DND-41 (cell line): ENCODE data around the gene STPG3.

Source experiments
- ATAC-seq: fragments of 200-7000 bp; cut with Tn5 transposase; 3 replicates; pipeline ENCODE4 v1.9.1; 2021; ENCODE audit warnings: low read depth; ENCODE audit not compliant: insufficient read depth
- DNase-seq: peaks from one replicate; pipeline ENCODE4 v3.0.0-alpha.2; 2020
- H2AFZ ChIP-seq: 2 replicates; pipeline ENCODE4 v1.6.0; 2012; ENCODE audit warnings: low read depth, low read length
- H3K27ac ChIP-seq: 2 replicates; pipeline ENCODE4 v1.5.1; 2012; ENCODE audit warnings: low read length, inconsistent platforms
- H3K27me3 ChIP-seq: fragments of 200-600 bp; sonication (generic); 2 replicates; pipeline ENCODE4 v1.6.0; 2012; ENCODE audit warnings: low read length, mild to moderate bottlenecking, inconsistent platforms; ENCODE audit not compliant: insufficient read depth, poor library complexity
- H3K36me3 ChIP-seq: 2 replicates; pipeline ENCODE4 v1.5.1; 2012; ENCODE audit warnings: low read length, inconsistent platforms; ENCODE audit not compliant: insufficient read depth
- H3K4me1 ChIP-seq: 2 replicates; pipeline ENCODE4 v1.5.1; 2012; ENCODE audit warnings: mild to moderate bottlenecking, low read length; ENCODE audit not compliant: insufficient read depth
- H3K4me2 ChIP-seq: 2 replicates; pipeline ENCODE4 v1.6.0; 2012; ENCODE audit warnings: mild to moderate bottlenecking, moderate library complexity, low read length, inconsistent platforms; ENCODE audit not compliant: insufficient read depth
- H3K4me3 ChIP-seq, 2 experiments: fragments of 200-600 bp in 1 of 2; shearing (Covaris generic) in 1 of 2; 2 replicates each; pipeline ENCODE4 v1.5.1; 2012 to 2016; ENCODE audit warnings: inconsistent platforms in 2 of 2, low read length in 2 of 2, mild to moderate bottlenecking in 2 of 2, low read depth in 1 of 2, moderate library complexity in 1 of 2
- H3K79me2 ChIP-seq: 2 replicates; pipeline ENCODE4 v1.6.0; 2012; ENCODE audit warnings: low read length, inconsistent platforms; ENCODE audit not compliant: insufficient read depth
- H3K9ac ChIP-seq: 2 replicates; pipeline ENCODE4 v1.6.0; 2012; ENCODE audit warnings: low read depth, mild to moderate bottlenecking, inconsistent platforms, low read length, moderate library complexity
- H3K9me3 ChIP-seq: 2 replicates; pipeline ENCODE4 v1.5.1; 2012; ENCODE audit warnings: low read length, moderate library complexity, mild to moderate bottlenecking, inconsistent platforms; ENCODE audit not compliant: insufficient read depth, severe bottlenecking
- H4K20me1 ChIP-seq: 2 replicates; pipeline ENCODE4 v1.6.0; 2012; ENCODE audit warnings: low read length; ENCODE audit not compliant: insufficient read depth
- EZH2 ChIP-seq: IDR thresholded peaks from 3 replicates; pipeline ENCODE4 v1.6.1; 2012; ENCODE audit warnings: borderline replicate concordance, low read depth, mild to moderate bottlenecking, moderate library complexity, low read length, inconsistent platforms; ENCODE audit not compliant: severe bottlenecking
- TF ChIP-seq, protein P1 (sequence below): IDR thresholded peaks from 2 replicates; pipeline ENCODE4 v1.5.1; 2012; ENCODE audit warnings: borderline replicate concordance, low read length, moderate library complexity, mild to moderate bottlenecking; ENCODE audit not compliant: poor library complexity, severe bottlenecking; ENCODE audit errors: extremely low read depth

The STPG3 gene

GRCh38 chr9:137232510-137232909 is 18.6 kb upstream of the STPG3 start:
- H3K9me3 ChIP-seq, result no peaks in the 10 kb centered on the region
- H3K27ac ChIP-seq, result no peak overlapping the region
- DNase-seq (no peak), ATAC-seq (no peak)
- no peak overlapping the region for H3K9ac ChIP-seq
- H3K27me3 ChIP-seq, result no peaks in the 10 kb centered on the region
- TF ChIP-seq EZH2, result no peak
- TF ChIP-seq, protein P1, sequence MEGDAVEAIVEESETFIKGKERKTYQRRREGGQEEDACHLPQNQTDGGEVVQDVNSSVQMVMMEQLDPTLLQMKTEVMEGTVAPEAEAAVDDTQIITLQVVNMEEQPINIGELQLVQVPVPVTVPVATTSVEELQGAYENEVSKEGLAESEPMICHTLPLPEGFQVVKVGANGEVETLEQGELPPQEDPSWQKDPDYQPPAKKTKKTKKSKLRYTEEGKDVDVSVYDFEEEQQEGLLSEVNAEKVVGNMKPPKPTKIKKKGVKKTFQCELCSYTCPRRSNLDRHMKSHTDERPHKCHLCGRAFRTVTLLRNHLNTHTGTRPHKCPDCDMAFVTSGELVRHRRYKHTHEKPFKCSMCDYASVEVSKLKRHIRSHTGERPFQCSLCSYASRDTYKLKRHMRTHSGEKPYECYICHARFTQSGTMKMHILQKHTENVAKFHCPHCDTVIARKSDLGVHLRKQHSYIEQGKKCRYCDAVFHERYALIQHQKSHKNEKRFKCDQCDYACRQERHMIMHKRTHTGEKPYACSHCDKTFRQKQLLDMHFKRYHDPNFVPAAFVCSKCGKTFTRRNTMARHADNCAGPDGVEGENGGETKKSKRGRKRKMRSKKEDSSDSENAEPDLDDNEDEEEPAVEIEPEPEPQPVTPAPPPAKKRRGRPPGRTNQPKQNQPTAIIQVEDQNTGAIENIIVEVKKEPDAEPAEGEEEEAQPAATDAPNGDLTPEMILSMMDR, result no peak
- H2AFZ ChIP-seq, result no peak overlapping the region
- H3K4me2 ChIP-seq, result no peak overlapping the region
- peaks cover 16% of the 10 kb centered on the region for H3K4me1 ChIP-seq
- H3K4me3 ChIP-seq, result no peak overlapping the region
- no peaks in the 10 kb centered on the region for H3K36me3 ChIP-seq
- H3K79me2 ChIP-seq, result no peaks in the 10 kb centered on the region
- peaks cover 3% of the 10 kb centered on the region; the same call in 1 of the 2 replicates for H4K20me1 ChIP-seq

DNA sequence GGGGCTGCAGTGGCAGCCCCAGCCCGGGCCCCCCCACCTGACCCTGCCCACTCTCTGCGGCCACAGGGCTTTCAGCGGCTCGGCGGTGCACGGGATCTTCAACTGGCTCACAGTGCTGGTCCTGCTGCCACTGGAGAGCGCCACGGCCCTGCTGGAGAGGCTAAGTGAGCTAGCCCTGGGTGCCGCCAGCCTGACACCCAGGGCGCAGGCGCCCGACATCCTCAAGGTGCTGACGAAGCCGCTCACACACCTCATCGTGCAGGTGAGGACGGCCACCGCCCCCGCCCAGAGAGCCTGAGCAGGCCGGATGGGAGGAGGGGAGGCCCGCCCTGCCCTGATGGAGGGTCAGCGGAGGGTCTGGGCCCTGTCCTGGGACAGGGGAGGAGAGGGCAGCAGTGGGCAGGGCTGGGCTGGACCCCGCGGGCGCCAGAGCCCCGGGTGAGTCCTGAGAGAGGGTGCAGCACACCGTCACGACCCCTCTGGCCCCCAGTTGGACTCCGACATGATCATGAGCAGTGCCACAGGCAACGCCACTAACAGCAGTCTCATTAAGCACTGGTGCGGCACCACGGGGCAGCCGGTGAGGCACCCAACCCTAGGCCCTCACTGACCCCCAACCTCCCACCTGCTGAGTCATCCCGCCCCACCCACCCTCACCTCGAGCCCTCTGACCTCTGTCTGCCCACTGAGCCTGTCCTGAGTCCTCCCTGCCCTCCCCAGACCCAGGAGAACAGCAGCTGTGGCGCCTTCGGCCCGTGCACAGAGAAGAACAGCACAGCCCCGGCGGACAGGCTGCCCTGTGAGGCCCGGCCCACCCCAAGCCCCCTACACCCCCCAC is 17.7 kb upstream of the STPG3 start:
- no peak for TF ChIP-seq EZH2
- TF ChIP-seq, protein P1, result no peak
- no peaks in the 10 kb centered on the region for H3K9me3 ChIP-seq
- H3K4me1 ChIP-seq, result peaks cover 16% of the 10 kb centered on the region
- no peak overlapping the region for H3K27ac ChIP-seq
- ATAC-seq, result no peak
- DNase-seq, result no peak
- H3K27me3 ChIP-seq, result no peaks in the 10 kb centered on the region
- H2AFZ ChIP-seq, result no peak overlapping the region
- H3K9ac ChIP-seq, result no peak overlapping the region
- H3K79me2 ChIP-seq, result no peaks in the 10 kb centered on the region; the same call in 1 of the 2 replicates
- no peaks in the 10 kb centered on the region for H3K36me3 ChIP-seq
- no peak overlapping the region for H3K4me3 ChIP-seq
- H4K20me1 ChIP-seq, result peaks cover 8% of the 10 kb centered on the region; the same call in 1 of the 2 replicates
- no peak overlapping the region for H3K4me2 ChIP-seq

DNA sequence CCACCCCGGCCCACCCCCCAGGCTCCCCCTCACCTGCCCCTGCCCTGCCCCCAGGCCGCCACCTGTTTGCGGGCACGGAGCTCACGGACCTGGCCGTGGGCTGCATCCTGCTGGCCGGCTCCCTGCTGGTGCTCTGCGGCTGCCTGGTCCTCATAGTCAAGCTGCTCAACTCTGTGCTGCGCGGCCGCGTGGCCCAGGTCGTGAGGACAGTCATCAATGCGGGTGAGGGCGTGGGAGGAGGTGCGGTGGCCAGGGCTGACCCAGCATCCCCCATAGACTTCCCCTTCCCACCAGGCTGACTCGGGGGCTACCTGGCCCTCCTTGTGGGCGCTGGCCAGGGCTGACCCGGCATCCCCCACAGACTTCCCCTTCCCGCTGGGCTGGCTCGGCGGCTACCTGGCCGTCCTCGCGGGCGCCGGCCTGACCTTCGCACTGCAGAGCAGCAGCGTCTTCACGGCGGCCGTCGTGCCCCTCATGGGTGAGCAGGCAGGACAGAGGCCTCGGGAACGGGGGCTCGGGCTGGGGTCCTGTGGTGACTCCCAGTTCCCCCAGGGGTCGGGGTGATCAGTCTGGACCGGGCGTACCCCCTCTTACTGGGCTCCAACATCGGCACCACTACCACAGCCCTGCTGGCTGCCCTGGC is 16.9 kb upstream of the STPG3 start:
- H3K4me2 ChIP-seq, result no peak overlapping the region
- H3K9ac ChIP-seq, result no peak overlapping the region

More for the DNA sequence above, 16.9 kb upstream of the STPG3 start:
- ATAC-seq (no peak), DNase-seq (no peak)
- H3K4me1 ChIP-seq, result peaks cover 24% of the 10 kb centered on the region
- no peaks in the 10 kb centered on the region; the same call in 1 of the 2 replicates for H3K79me2 ChIP-seq
- no peak overlapping the region for H3K4me3 ChIP-seq
- no peaks in the 10 kb centered on the region; the same call in 1 of the 2 replicates for H3K36me3 ChIP-seq
- H3K9me3 ChIP-seq, result no peaks in the 10 kb centered on the region
- no peaks in the 10 kb centered on the region for H3K27me3 ChIP-seq
- H3K27ac ChIP-seq, result no peak overlapping the region
- H2AFZ ChIP-seq, result no peak overlapping the region
- TF ChIP-seq, protein P1, result no peak
- TF ChIP-seq EZH2, result no peak
- H4K20me1 ChIP-seq, result peaks cover 13% of the 10 kb centered on the region; the same call in 1 of the 2 replicates
